Kidney (tissue), 14 donors: ENCODE data around the gene CYP19A1. TPM values are rescaled to one million over a fixed set of nuclear protein-coding genes. Genes with fewer than 3 reads are reported as not detected.
A peak's percentile ranks its signal among the peaks of the same experiment; 100 is the strongest.

Experiments used
- DNase-seq, 5 donors: peaks; one replicate each; pipeline ENCODE4 v3.0.0-alpha.2; 2013 to 2020
- FAIRE-seq: peaks from 2 replicates; lab custom pipeline; 2012; peaks lifted over from hg19 to GRCh38; lab: Jason Lieb, UNC
- H3K27ac ChIP-seq, 2 donors: one replicate each; pipeline ENCODE4 v1.7.0; 2013; ENCODE audit warnings: low read depth in 2 of 2, low read length in 2 of 2, inconsistent platforms in 1 of 2
- H3K27me3 ChIP-seq: one replicate; pipeline ENCODE4 v1.7.1; 2013; ENCODE audit warnings: low read length, inconsistent platforms; ENCODE audit not compliant: control insufficient read depth, insufficient read depth
- H3K36me3 ChIP-seq, 3 donors: one replicate each; pipeline versions ENCODE4 v1.7.0 to v1.7.1; 2013; ENCODE audit warnings: low read length in 3 of 3, control low read depth in 1 of 3, inconsistent platforms in 1 of 3; ENCODE audit not compliant: insufficient read depth in 3 of 3, control insufficient read depth in 2 of 3
- H3K4me1 ChIP-seq, 3 donors: one replicate each; pipeline versions ENCODE4 v1.7.0 to v1.7.1; 2013; ENCODE audit warnings: low read length in 3 of 3, inconsistent platforms in 1 of 3, low read depth in 1 of 3; ENCODE audit not compliant: control insufficient read depth in 2 of 3, insufficient read depth in 2 of 3
- H3K4me3 ChIP-seq, 3 donors: one replicate each; pipeline versions ENCODE4 v1.7.0 to v1.8.1; 2013; ENCODE audit warnings: low read length in 3 of 3, control low read depth in 1 of 3, inconsistent platforms in 1 of 3
- H3K9ac ChIP-seq, 3 donors: one replicate each; pipeline versions ENCODE4 v1.7.0 to v1.7.1; 2013; ENCODE audit warnings: low read length in 3 of 3, control low read depth in 1 of 3, inconsistent platforms in 1 of 3
- H3K9me3 ChIP-seq, 3 donors: one replicate each; pipeline versions ENCODE4 v1.7.0 to v1.7.1; 2013; ENCODE audit warnings: low read length in 3 of 3, control low read depth in 1 of 3, inconsistent platforms in 1 of 3; ENCODE audit not compliant: control insufficient read depth in 2 of 3, insufficient read depth in 1 of 3
- CTCF ChIP-seq: IDR thresholded peaks from 3 replicates; pipeline ENCODE4 v1.5.1; 2012; ENCODE audit warnings: mild to moderate bottlenecking, moderate library complexity, borderline replicate concordance; ENCODE audit not compliant: insufficient read depth; ENCODE audit errors: extremely low read depth
- intact Hi-C: fragments of 100-400 bp; cut with DNase I; formaldehyde crosslinking; loops from one replicate; pipeline ENCODE4 v1.11.1; 2022
- polyA plus RNA-seq: library from polyadenylated mRNA; stranded (reverse); fragments of 350-450 nt; fragmentation: Illumina TruSeq; extraction: RNeasy Lipid Tissue Mini Kit (QIAGEN cat#74804); gene quantifications from one replicate; pipeline ENCODE4 v1.2.3, GENCODE V29; 2014; ENCODE audit warnings: low read depth, low replicate concordance; ENCODE audit not compliant: insufficient read depth
- total RNA-seq: library from RNA; stranded (reverse); fragmentation: NEBNext Ultra II Directional; extraction: Animal tissue kit (Norgen Biotek cat#: 25700); gene quantifications from one replicate; pipeline ENCODE4 v1.2.1, GENCODE V29; 2021
- donor health status: control.
- donor health status: control.
- donor health status: control.
- donor health status: control.
- donor health status: control.
- donor health status: DM: yes; HTN: yes; CAD: no.
- donor health status: Normal renal cell carcinoma (clear cell type).

CYP19A1 gene
- total and polyA plus RNA-seq, 2 donors from 2014 or later, result 0.50 TPM; not detected in 1

GRCh38 chr15:51349156-51349844 is 10.9 kb upstream of the CYP19A1 start:
- H3K27ac ChIP-seq, result no peak overlapping the region
- H3K9ac ChIP-seq, result no peak overlapping the region
- peaks cover 0 to 2% (median 0%) of the 10 kb centered on the region in 3 donors for H3K4me1 ChIP-seq
- intact Hi-C loops, result no loop called here
- DNase-seq (peak in 2 of 5 donors; percentile 17 to 44), FAIRE-seq (no peak)
- H3K27me3 ChIP-seq, result no peaks in the 10 kb centered on the region
- H3K4me3 ChIP-seq, result no peak overlapping the region
- TF ChIP-seq CTCF, result no peak
- no peaks in the 10 kb centered on the region for H3K9me3 ChIP-seq
- H3K36me3 ChIP-seq, result no peaks in the 10 kb centered on the region

DNA sequence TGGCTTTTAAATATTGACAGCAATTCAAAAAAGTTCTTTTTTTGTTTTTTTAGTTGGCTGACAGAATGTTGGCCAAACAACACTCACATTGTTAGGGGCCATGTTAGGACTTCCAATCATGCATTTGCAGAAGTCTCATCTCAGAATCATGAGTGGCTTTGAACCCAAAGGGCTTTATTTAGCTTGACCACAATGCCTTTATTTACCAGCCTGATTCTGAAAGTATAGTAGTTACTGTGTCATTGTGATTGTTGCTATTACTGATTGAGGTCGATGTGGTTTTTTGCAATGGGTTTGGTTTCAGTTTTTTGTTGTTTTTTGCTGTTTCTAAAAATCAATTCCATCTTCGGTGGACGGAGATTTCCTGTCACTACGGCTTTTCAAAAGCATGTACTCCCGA is 10.3 kb upstream of the CYP19A1 start:
- H3K4me3 ChIP-seq, result no peak overlapping the region
- intact Hi-C loops, result no loop called here
- no peak overlapping the region for H3K9ac ChIP-seq
- peaks cover 0 to 2% (median 0%) of the 10 kb centered on the region in 3 donors for H3K4me1 ChIP-seq
- no peaks in the 10 kb centered on the region for H3K36me3 ChIP-seq
- H3K9me3 ChIP-seq, result no peaks in the 10 kb centered on the region
- DNase-seq (no peak), FAIRE-seq (no peak)
- H3K27ac ChIP-seq, result no peak overlapping the region
- TF ChIP-seq CTCF, result no peak
- H3K27me3 ChIP-seq, result peaks cover 2% of the 10 kb centered on the region

- H3K4me1 ChIP-seq, result peaks cover 0 to 2% (median 0%) of the 10 kb centered on the region in 3 donors
- DNase-seq (no peak), FAIRE-seq (no peak)
- no peaks in the 10 kb centered on the region for H3K9me3 ChIP-seq
- H3K9ac ChIP-seq, result no peak overlapping the region
- H3K27ac ChIP-seq, result no peak overlapping the region
- intact Hi-C loops, result no loop called here
- TF ChIP-seq CTCF, result no peak
- no peaks in the 10 kb centered on the region for H3K36me3 ChIP-seq
- H3K27me3 ChIP-seq, result peaks cover 10% of the 10 kb centered on the region
- no peak overlapping the region for H3K4me3 ChIP-seq
Measured at GRCh38 chr15:51346136-51346535, 7.7 kb upstream of the CYP19A1 start.

- intact Hi-C loops, result no loop called here
- Histone ChIP-seq H3K36me3 (no peaks in the 10 kb centered on the region), H3K9ac (no peak overlapping the region), H3K9me3 (no peaks in the 10 kb centered on the region), H3K27ac (no peak overlapping the region), H3K27me3 (peaks cover 10% of the 10 kb centered on the region), H3K4me1 (no peaks in the 10 kb centered on the region), H3K4me3 (no peak overlapping the region)
- no peak for DNase-seq
- FAIRE-seq, result no peak
- no peak for TF ChIP-seq CTCF
Measured at GRCh38 chr15:51343466-51343865, 5.1 kb upstream of the CYP19A1 start.
